ENCODE results near the gene ZNF496. TPM values are rescaled to one million over a fixed set of nuclear protein-coding genes. Genes with fewer than 3 reads are reported as not detected.

The ZNF496 gene
- total RNA-seq, 1 experiment from 2014 or later, result 66.5 TPM

GRCh38 chr1:247294282-247294681 lies 37.4 kb downstream of the ZNF496 start:
- Histone ChIP-seq H3K23me2 (ENCODE audit: insufficient read length, low read depth, low read length, poor library complexity, severe bottlenecking) (no peaks in the 10 kb centered on the region), H2BK5ac (ENCODE audit: insufficient read length, low read length) (no peak overlapping the region), H3K9ac (ENCODE audit: extremely low read depth, insufficient read length, low read length) (no peak overlapping the region), H3K18ac (ENCODE audit: insufficient read length, low read depth, low read length) (no peak overlapping the region), H3K79me1 (ENCODE audit: insufficient read depth, low read depth, low read length, poor library complexity, severe bottlenecking) (no peaks in the 10 kb centered on the region), H4K91ac (ENCODE audit: insufficient read length, low read depth, low read length) (no peak overlapping the region), H2AK5ac (ENCODE audit: insufficient read length, low read length) (no peak overlapping the region), H3K79me2 (ENCODE audit: insufficient read depth, low read length) (no peaks in the 10 kb centered on the region), H3K14ac (ENCODE audit: insufficient read depth, low read length) (no peak overlapping the region), H4K20me1 (ENCODE audit: control insufficient read depth, insufficient read depth, insufficient read length) (no peaks in the 10 kb centered on the region), H3K4ac (ENCODE audit: low read depth, low read length) (no peak overlapping the region), H2AFZ (ENCODE audit: low read length) (no peak overlapping the region), H3K9me3 (ENCODE audit: control insufficient read depth, low read depth, low read length) (no peaks in the 10 kb centered on the region), H2BK15ac (ENCODE audit: low read depth, low read length) (no peak overlapping the region), H2BK120ac (ENCODE audit: low read depth, low read length, poor library complexity, severe bottlenecking) (no peak overlapping the region), H2BK20ac (ENCODE audit: low read depth, low read length, poor library complexity, severe bottlenecking) (no peak overlapping the region), H3K4me2 (ENCODE audit: insufficient read depth, insufficient read length, low read length) (no peak overlapping the region), H2BK12ac (ENCODE audit: insufficient read length, low read depth, low read length) (no peak overlapping the region), H4K8ac (replicated peaks; ENCODE audit: insufficient read length, low read depth, low read length) (no peak overlapping the region), H3K27ac (ENCODE audit: insufficient read length, low read depth, low read length) (no peak overlapping the region), H3K4me1 (ENCODE audit: insufficient read depth, low read length) (peaks cover 43% of the 10 kb centered on the region), H3K56ac (ENCODE audit: insufficient read length, low read depth, low read length) (no peak overlapping the region), H3K23ac (ENCODE audit: insufficient read length, low read depth, low read length) (no peak overlapping the region), H3K27me3 (ENCODE audit: insufficient read depth, low read length) (no peaks in the 10 kb centered on the region), H3T11ph (ENCODE audit: low read length) (no peak overlapping the region), H4K5ac (ENCODE audit: insufficient read length, low read depth, low read length) (no peak overlapping the region)
- TF ChIP-seq CTCF (conservative IDR thresholded peaks at IDR 0.05), result no peak
- WGBS (ENCODE audit: extremely low coverage, insufficient read length, low lambda C conversion rate), result no CpG with 5 or more reads among the region's 5 CpGs
- Mint-ChIP-seq H3K4me1 (peaks cover 75 to 79% of the 10 kb centered on the region in 2 experiments), H3K4me3 (no peak overlapping the region; a peak in 2 of 5 replicates), H3K27me3 (ENCODE audit: low read depth) (no peaks in the 10 kb centered on the region; the same call in 1 of the 2 replicates), H3K9me3 (no peaks in the 10 kb centered on the region; a peak in 1 of 5 replicates), H3K36me3 (ENCODE audit: insufficient read depth in 1 of 3, low read depth in 3 of 3) (peaks cover 3 to 17% (median 12%) of the 10 kb centered on the region in 3 experiments; a peak in 6 of 7 replicates), H3K27ac (no peak overlapping the region)
- DNase-seq, result no peak

Measured in H9 (cell line).